Mesothelial cell of epicardium (in vitro differentiated cells): Measurements from ENCODE around the gene ORC5. TPM values are rescaled to one million over a fixed set of nuclear protein-coding genes. Genes with fewer than 3 reads are reported as not detected.

Experiments used
- DNase-seq, 2 experiments: peaks; one replicate each; pipeline ENCODE4 v3.0.0; 2021; ENCODE audit warnings: low spot score in 2 of 2; ENCODE audit not compliant: unreplicated experiment in 2 of 2
- H3K27ac Mint-ChIP-seq: 2 replicates; pipeline ENCODE4 v1.8.0; 2021; ENCODE audit warnings: mixed read lengths
- H3K27me3 Mint-ChIP-seq: 2 replicates; pipeline ENCODE4 v1.8.0; 2021; ENCODE audit warnings: low read depth, mixed read lengths
- H3K36me3 Mint-ChIP-seq: 2 replicates; pipeline ENCODE4 v1.8.0; 2021; ENCODE audit warnings: mixed read lengths
- H3K4me1 Mint-ChIP-seq: 2 replicates; pipeline ENCODE4 v1.8.0; 2021; ENCODE audit warnings: mixed read lengths
- H3K4me3 Mint-ChIP-seq: 2 replicates; pipeline ENCODE4 v1.8.0; 2021; ENCODE audit warnings: mild to moderate bottlenecking, moderate library complexity, mixed read lengths
- H3K9me3 Mint-ChIP-seq: 2 replicates; pipeline ENCODE4 v1.8.0; 2021; ENCODE audit warnings: mixed read lengths
- CTCF ChIP-seq: fragments of 200-600 bp; sonication (generic); IDR thresholded peaks from one replicate; pipeline ENCODE4 v1.5.0; 2021; ENCODE audit warnings: antibody characterized with exemption; ENCODE audit not compliant: unreplicated experiment
- total RNA-seq: library from RNA; stranded (reverse); gene quantifications from 3 replicates; pipeline ENCODE4 v1.2.1, GENCODE V29; 2021

ORC5 gene
- total RNA-seq, 1 donor from 2014 or later = 24.8 TPM

GRCh38 chr7:104161244-104161643, 46.6 kb downstream of the ORC5 start:
- no peak for TF ChIP-seq CTCF
- Mint-ChIP-seq H3K27me3 (no peaks in the 10 kb centered on the region), H3K27ac (peak overlapping the region; percentile 21), H3K9me3 (no peaks in the 10 kb centered on the region), H3K4me3 (no peak overlapping the region), H3K36me3 (peaks cover 12% of the 10 kb centered on the region), H3K4me1 (peaks cover 5% of the 10 kb centered on the region)
- no peak for DNase-seq

- no peak for DNase-seq
- no peaks in the 10 kb centered on the region for H3K27me3 Mint-ChIP-seq
- H3K4me3 Mint-ChIP-seq = no peak overlapping the region
- no peak overlapping the region for H3K27ac Mint-ChIP-seq
- H3K9me3 Mint-ChIP-seq = no peaks in the 10 kb centered on the region
- H3K4me1 Mint-ChIP-seq = peaks cover 5% of the 10 kb centered on the region
- peaks cover 9% of the 10 kb centered on the region for H3K36me3 Mint-ChIP-seq
- TF ChIP-seq CTCF = peak; percentile 81
Observed at GRCh38 chr7:104160375-104160774, 47.4 kb downstream of the ORC5 start.

- H3K27ac Mint-ChIP-seq = no peak overlapping the region
- TF ChIP-seq CTCF = peak; percentile 70
- H3K27me3 Mint-ChIP-seq = no peaks in the 10 kb centered on the region
- no peak overlapping the region for H3K4me3 Mint-ChIP-seq
- DNase-seq = no peak
- H3K9me3 Mint-ChIP-seq = no peaks in the 10 kb centered on the region
- H3K36me3 Mint-ChIP-seq = peaks cover 5% of the 10 kb centered on the region
- peaks cover 9% of the 10 kb centered on the region for H3K4me1 Mint-ChIP-seq
Observed at GRCh38 chr7:104156842-104157277, 51.0 kb downstream of the ORC5 start.

- Mint-ChIP-seq H3K27me3 (no peaks in the 10 kb centered on the region), H3K4me1 (peaks cover 10% of the 10 kb centered on the region), H3K27ac (no peak overlapping the region), H3K36me3 (no peaks in the 10 kb centered on the region), H3K4me3 (no peak overlapping the region), H3K9me3 (no peaks in the 10 kb centered on the region)
- DNase-seq = no peak
- no peak for TF ChIP-seq CTCF
Observed at GRCh38 chr7:104153287-104153686, 54.5 kb downstream of the ORC5 start.

- no peak overlapping the region for H3K4me3 Mint-ChIP-seq
- no peak for DNase-seq
Observed at GRCh38 chr7:104152468-104152867, 55.3 kb downstream of the ORC5 start.

More at GRCh38 chr7:104152468-104152867, 55.3 kb downstream of the ORC5 start:
- no peak for TF ChIP-seq CTCF
- Mint-ChIP-seq H3K27ac (no peak overlapping the region), H3K4me1 (peaks cover 10% of the 10 kb centered on the region), H3K27me3 (no peaks in the 10 kb centered on the region), H3K36me3 (no peaks in the 10 kb centered on the region), H3K9me3 (no peaks in the 10 kb centered on the region)
